Coronary artery (tissue), 2 donors: Measurements from ENCODE around the gene SYT12.

Experiments used
- DNase-seq: peaks from one replicate; pipeline ENCODE4 v3.0.0-alpha.2; 2017; ENCODE audit warnings: low spot score
- H3K27ac ChIP-seq, 2 donors: fragments of 200-600 bp; sonication (generic); one replicate each; pipeline ENCODE4 v1.5.1; 2016 to 2019
- H3K4me3 ChIP-seq: fragments of 200-600 bp; sonication (generic); 2 replicates; pipeline ENCODE4 v1.5.1; 2016; ENCODE audit warnings: mild to moderate bottlenecking, moderate library complexity
- CTCF ChIP-seq: fragments of 200-600 bp; sonication (generic); IDR thresholded peaks from one replicate; pipeline ENCODE4 v1.5.1; 2019; ENCODE audit warnings: antibody characterized with exemption

Gene SYT12

GRCh38 chr11:66978229-66978628 lies 44.7 kb upstream of the SYT12 start:
- H3K27ac ChIP-seq = no peak overlapping the region
- H3K4me3 ChIP-seq = no peak overlapping the region
- DNase-seq = no peak
- TF ChIP-seq CTCF = no peak

GRCh38 chr11:66978717-66979116 lies 44.2 kb upstream of the SYT12 start:
- no peak overlapping the region for H3K27ac ChIP-seq
- DNase-seq = no peak
- TF ChIP-seq CTCF = no peak
- H3K4me3 ChIP-seq = no peak overlapping the region

- no peak overlapping the region for H3K4me3 ChIP-seq
- no peak for TF ChIP-seq CTCF
- DNase-seq = no peak
- no peak overlapping the region for H3K27ac ChIP-seq
These were observed 43.5 kb upstream of the SYT12 start for GRCh38 chr11:66979336-66979980.

GRCh38 chr11:66981976-66982578 lies 40.9 kb upstream of the SYT12 start:
- DNase-seq = peak; percentile 86
- TF ChIP-seq CTCF = no peak
- H3K27ac ChIP-seq = peak overlapping the region in 1 of 2 donors; percentile 54

GRCh38 chr11:66983275-66983924 lies 39.5 kb upstream of the SYT12 start:
- Histone ChIP-seq H3K27ac (peak overlapping the region in 1 of 2 donors; percentile 31), H3K4me3 (no peak overlapping the region)
- TF ChIP-seq CTCF = no peak
- DNase-seq = no peak

More at GRCh38 chr11:66981976-66982578, 40.9 kb upstream of the SYT12 start:
- no peak overlapping the region for H3K4me3 ChIP-seq

- Histone ChIP-seq H3K27ac (peak overlapping the region in 1 of 2 donors; percentile 64), H3K4me3 (no peak overlapping the region)
- DNase-seq = peak; percentile 72
- TF ChIP-seq CTCF = no peak
These were observed 37.3 kb upstream of the SYT12 start for GRCh38 chr11:66985508-66986177.
